GM18858 (cell line): Measurements from ENCODE around the gene TPST2.
"Not testable (repeated sequence)": the region's sequence is repeated elsewhere in the genome, so short reads cannot be mapped to it uniquely, and the experiment has no call there.

Experiments
- ATAC-seq: cut with Tn5 transposase; IDR thresholded peaks from one replicate; pipeline ENCODE4 v1.9.1; 2021; ENCODE audit not compliant: unreplicated experiment

TPST2 gene

DNA sequence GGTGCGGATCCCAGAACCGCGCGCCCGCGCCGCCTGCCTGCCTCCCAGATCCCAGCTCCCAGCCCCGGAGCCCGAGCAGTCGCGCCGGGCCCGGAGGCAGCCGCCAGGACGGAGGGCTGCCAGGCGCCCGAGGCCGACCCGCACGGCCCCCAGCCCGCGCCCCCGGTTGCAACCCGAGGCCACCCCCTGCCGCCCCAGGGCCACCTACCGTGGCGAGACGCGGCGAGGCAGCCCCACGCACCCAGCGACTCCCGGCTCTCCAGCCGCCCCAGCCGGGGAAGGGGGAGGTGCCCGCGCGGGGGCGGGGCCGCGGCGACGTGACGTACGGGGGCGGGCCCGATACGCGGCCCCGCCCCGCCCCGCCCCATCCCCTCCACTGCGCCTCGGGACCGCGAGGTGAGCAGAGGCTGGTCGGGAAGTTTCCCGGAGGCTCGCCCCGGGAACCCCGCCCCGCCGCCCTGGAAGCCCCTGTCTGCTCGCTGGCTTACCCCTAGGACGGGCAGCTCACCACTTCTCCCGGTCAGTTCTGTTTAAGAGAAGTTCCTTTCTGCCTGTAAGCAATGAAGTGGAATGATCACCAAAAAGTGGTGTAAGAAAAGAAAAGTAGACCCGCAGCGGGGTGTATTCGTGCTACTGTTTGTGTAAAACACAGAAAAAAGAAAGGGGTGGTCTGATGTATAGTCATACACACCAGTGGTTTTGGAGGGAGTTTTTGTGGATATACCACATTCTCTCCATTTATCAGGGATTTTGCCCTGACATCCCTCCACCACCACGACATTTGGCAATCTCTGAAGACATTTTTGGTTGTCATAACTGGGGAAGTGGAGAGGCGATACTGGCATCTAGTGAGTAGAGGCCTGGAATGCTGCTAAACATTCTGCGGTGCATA lies at the start of gene TPST2:
Gene TPST2, minus strand, starts transcription at position 288 of the 892 bp plus-strand sequence. CDS start 48,502 bp downstream, outside the sequence.
- ATAC-seq: no peak

DNA sequence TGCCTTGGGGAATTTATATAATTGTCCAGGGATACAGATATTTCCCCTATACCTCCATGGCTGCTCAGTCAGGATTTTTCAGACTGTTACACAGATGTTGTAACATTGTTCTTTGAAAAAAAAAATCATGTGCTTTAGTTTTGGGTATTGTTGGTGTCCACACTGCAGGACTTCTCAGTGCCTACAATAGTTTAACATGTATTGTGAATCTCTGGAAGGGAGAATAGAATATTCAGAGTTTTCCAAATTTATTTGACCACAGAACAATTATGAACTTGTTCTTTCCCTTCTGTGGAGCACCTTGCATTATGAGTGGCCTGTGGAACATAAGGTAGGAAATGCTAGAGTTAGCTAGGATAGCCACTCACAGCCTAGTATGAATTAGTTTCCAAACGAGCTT lies 46.4 kb upstream of the TPST2 start:
- no peak for ATAC-seq

DNA sequence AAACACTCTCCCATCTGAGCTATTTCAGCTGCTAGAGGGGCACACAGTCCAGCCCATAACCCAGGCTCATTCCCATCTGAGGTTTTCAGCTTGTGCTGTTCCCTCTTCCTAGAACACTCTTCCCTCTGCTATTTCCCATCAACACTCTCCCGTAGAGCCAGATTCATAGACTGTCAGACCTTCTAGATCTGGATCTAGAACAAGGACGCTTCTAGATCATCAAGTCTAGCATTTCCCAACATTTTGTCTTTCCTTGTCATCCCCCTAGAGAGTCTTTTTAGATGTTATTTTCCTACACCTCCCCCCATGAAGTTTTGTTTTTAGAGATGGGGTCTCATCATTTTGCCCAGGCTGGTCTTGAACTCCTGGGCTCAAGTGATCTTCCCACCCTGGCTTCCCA lies 45.2 kb upstream of the TPST2 start:
- ATAC-seq: no peak

DNA sequence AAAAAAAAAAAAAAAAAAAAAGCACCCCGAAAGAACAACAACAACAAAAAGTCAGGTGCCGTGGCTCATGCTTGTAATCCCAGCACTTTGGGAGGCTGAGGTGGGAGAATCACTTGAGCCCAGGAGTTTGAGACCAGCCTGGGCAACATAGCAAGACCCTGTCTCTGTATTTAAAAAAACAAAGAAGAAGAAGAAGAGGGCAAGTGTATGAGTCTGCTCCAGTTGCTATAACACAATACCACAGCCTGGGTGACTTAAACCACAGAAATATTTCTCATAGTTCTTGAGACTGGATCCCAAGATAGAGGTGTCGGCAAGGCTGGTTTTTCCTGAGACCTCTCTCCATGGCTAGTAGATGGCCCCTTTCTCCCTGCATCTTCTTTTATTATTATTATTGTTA lies 44.3 kb upstream of the TPST2 start:
- ATAC-seq: no peak

DNA sequence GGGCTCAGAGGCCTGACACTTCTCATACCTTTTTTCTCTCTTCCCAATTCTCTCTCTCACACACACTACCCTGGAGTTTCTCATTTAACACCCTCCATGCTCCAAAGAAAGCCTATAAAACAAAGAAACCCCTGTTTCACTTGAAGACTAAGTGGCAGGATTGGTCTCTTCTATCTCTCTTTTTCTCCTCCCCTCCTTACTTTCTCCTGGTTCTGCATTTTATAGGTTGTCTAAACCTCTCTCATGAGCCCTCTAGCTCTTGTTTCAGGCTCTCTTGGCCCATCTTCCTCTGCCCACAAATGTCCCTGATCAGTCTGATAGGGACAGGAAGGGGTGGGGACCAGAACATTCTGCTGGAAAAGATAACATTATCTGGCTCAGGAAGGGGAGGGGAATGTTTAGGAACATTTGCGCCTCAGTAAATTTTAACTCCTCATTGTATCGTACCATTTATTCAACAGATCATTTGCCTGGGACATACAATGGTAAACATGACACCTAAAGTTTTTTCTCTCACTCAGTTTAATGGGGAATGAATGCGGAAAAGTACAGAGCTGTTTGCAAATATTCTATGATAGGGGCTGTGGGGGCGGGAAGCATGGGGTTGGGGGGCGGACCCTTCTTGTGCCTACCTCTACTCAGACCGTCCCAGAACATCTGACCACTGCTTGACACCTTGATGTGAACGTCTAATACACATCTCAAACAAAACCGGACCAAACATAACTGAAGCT lies 42.7 kb upstream of the TPST2 start:
- ATAC-seq: no peak

DNA sequence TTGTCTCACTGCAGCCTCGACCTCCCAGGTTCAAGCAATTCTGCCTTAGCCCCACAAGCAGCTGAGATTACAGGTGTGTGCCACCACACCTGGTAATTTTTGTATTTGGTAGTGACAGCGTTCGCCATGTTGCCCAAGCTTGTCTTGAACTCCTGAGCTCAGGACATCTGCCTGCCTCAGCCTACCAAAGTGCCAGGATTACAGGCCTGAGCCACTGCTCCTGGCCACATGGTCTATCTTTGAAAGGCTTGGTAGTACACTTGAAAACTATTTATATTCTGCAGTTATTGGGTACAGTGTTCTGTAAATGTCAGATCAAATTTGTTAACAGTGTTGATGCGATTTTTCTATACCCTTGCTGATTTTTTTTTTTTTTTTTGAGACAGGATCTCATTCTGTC lies 41.4 kb upstream of the TPST2 start:
- no peak for ATAC-seq

DNA sequence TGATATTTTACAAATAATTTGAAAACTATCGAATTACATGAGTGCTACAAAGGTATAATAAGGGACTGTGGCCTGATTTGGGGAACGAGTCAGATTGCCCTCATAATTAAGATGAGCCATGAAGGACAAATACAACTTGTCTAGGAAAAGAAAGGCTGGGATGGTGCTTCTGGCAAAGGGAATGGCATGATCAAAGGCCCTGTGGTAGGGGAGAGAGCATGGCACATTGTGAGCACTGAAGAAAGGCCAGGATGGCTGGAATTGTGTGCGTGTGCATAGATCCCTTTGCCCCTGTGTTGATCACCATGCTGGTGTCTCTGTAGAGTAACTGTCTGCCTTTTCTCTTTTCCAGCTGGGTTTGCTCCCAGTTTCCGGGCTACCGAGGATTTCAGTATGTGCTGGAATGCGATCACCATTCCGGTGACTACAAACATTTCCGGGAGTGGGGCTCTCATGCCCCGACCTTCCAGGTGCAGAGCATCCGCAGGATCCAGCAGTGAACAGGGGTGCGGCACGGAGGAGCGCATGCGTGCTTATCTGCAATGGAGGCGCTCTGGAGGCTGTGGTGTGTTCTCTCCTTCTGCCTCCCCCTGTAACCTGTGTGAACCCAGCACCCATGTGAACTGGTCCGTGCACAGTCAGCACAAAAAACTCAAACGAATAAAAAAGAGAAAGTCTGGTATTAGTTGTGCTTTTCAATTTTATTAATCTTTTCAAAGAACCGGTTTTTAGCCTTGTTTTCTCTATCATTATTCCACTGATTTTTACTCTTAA lies 40.2 kb upstream of the TPST2 start:
- no peak for ATAC-seq

DNA sequence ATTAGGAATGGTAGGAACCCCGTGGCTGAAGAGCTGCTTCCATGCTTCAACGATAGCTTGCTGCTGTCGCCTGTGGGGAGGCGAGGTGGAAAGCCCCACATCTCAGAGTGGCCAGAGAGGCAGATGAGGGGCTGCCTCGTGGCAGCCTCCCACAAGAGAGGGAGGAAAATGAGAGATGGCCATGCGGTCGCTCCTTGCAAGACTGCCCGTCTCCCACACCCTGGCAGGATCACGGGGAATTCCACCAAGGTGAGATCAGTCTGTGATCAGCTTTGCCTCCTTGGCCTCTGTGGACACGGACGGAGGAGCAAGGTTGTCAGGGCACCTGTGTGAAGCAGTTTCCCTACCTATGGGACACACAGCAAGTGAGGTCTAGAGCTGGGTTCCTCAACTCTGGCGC lies 34.9 kb upstream of the TPST2 start:
- ATAC-seq: no peak

DNA sequence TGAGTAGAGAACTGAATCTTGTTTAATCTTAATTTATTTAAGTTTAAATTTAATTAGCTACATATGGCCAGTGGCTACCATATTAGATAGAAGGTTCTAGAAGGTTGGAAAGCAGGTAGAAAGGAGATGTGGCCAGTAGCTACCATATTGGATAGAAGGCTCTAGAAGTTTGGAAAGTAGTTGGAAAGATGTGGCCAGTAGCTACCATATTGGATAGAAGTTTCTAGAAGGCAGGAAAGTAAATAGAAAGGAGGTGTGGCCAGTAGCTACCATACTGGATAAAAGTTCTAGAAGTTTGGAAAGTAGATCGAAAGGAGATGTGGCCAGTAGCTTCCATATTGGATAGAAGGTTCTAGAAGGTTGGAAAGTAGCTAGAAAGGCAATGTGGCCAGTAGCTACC lies 34.1 kb upstream of the TPST2 start:
- ATAC-seq: no peak

DNA sequence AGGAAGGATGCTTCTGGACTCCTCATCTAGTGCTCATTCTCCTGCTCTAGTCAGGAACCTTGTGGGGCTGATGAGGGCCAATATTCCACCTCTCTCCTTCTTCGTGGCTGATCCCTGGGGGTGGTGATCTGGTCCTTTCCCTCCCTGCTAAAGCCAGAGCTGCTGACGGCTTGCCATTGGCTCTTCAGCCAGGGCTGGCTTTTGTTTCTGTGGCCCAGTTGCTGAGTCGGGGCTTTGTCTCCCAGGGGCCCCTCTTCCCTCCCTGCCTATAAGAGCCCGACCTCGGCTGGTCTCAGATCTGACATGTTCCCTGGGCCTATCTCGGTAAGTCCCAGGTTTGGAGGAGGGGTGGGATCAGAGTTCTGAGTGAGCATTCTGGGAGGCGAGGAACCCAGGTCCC lies 31.7 kb upstream of the TPST2 start, which contains the start of gene CRYBA4:
Gene CRYBA4, plus strand, starts transcription at position 301 of the 400 bp plus-strand sequence. CDS start 634 bp downstream, outside the sequence.
- no peak for ATAC-seq

DNA sequence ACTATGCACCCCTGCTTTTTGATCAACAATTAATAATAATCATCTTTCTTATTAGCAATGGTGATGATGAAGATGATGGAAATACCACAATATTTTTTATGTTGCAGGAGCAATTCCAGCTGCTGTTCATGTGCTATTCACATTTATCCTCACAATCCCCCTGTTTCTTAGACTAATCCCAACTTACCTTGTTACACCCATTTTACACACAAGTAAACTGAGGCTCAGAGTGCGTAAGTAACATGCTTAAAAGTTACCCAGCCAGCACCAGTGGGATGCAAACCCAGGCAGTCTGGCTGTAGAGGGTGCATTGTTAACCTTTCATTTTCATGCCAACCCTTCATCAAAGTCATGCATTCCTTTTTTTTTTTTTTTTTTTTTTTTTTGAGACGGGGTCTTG lies 30.3 kb upstream of the TPST2 start:
- no peak for ATAC-seq

DNA sequence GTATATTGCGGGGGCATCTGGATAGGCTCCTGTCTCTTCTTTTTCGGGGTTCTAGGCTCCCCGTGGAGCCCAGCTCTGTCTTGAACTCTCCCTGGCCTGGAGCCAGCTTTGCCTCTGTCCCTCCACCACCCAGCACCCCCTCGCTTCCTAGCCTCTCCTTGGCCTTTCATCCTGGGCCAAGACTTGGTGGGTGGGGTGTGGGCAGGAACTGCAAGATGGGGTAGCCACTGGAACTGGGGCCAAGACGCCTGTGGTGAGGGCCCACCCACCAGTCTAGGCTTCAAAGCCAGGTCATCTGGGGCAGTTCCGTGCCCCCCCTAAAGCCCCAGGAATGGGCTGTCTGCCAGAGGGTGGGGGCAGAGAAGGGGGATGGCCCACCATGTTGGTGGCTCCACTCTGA lies 29.6 kb upstream of the TPST2 start:
- no peak for ATAC-seq

DNA sequence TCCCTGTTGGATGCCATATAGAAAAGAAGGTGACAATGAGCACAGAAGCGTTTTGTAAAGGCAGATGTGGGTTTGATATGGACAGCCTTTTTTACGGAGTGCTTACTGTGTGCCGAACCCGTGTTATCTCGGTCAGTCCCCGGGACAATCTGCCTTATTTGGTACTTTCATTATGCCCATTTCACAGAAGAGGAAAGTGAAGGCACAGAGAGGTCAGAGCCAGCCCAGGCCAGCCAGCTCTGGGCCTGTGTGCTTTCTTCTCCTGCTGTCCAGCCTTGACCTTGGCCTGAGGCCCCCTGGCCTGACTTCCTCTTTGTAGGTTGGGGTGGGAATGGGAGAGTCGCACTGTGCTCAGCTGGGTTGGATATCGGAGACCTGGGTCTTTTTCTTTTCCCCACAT lies 28.5 kb upstream of the TPST2 start:
- ATAC-seq: no peak

DNA sequence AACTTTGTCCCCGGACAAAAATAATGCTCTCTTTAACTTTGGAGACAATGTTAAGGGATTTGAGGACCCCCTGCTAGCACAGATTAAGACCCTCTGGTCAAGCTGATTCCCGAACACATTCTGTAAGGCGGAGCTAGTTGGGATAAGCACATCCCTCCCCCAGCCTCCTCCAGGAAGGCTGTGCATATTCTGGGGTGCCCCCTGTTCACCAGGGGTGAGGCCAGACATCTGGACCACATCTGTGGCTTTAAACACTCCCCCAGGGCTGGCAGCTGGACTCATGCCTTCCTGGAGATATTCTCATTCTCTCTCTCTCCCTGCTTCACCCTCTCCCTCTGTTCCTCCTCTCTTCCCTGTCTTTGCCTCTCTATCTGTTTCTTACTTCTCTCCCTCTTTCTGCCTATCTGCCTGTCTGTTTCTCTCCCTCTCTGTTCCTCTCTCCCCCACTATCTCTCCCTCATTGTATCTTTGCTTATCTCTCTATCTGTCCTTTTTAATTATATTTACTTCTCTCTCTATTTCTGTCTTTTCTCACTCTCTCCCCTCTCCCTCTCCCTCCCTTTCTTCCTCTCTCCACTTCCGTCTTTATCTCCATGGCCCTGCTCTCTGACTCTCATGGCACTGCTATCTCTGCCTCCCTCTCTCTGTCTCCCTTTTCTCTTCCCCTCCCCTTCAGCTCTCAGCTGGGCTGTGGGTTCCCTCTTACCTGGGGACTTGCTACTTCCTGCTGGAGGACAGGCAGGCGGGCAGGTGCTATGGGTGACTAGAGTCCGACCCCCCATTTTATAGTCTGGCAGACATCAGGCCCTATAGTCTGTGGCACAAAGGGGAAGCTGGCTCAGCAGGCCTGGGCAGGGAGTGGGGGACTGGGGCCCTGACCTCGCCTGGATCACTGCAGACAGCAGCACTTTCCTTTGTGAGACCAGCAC lies 27.6 kb upstream of the TPST2 start, which contains the start of gene CRYBB1:
Gene CRYBB1, minus strand, starts transcription at position 757 of the 929 bp plus-strand sequence. CDS start 1,708 bp downstream, outside the sequence.
- ATAC-seq: no peak

DNA sequence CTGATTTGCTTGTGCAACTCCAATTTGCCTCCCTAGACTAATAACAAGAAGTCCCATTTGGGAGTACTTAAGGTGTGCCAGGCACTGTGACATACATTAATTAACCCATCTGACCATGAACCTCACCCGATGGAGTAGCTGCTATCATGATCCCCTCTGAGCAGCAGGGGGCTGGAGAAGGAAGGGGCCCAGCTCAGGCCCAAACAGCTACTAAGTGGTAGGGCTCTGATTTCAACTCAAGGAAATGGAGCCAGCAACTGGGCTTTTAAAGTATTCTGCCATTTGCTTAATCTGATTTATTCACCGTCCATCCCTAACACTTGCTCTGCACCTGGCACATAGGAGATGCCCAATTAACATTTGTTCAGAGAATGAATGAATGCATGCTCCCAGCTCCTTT lies 26.7 kb upstream of the TPST2 start:
- ATAC-seq: no peak

DNA sequence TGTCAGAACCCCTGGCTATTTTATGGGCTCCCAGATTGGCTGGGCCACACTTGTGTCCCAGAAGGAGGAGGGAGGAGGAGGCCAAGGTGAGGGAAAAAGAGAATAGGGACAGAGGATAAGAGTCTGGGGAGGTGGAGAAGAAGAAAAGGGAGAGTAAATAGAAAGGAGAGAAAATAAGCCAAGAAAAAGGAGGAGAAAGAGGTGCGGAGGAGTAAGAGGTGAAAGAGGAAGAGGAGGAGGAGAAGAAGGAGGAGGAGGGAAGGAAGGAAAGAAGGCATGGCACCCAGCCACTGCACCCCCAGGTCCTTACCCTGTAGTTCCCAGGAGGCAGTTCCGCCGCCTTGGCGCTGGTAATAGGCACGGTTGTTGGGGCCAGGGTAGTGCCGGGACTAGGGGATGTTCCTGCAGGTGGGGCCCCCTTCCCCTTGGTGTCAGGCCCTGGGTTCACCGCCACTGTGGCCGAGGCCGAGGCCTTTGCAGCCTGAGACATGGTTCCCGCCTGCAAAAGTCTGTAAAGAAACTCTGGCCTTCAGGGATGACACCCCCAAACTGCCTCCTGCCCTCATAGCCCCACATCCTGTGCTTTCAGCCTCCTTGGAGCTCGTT lies 26.0 kb upstream of the TPST2 start:
- ATAC-seq: no peak

DNA sequence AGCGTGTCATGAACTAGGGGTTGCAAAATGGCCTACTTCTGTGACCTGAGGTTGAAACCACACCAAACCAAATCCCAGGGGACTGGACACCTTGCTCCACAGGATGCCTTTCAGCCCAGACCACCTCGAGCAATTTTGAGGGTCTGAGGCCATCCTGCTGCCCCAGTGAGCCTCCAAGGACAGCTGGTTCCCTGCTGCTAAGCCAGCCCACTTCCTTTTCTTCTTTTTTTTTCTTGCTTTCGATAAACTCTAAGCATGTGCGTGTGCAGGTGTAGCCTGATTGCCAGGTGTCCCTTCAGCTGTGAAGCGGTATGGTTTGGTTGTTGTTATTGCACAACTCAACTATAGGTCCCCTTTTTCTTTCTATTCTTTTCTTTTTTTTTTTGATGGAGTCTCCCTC lies 25.2 kb upstream of the TPST2 start:
- ATAC-seq: no peak

DNA sequence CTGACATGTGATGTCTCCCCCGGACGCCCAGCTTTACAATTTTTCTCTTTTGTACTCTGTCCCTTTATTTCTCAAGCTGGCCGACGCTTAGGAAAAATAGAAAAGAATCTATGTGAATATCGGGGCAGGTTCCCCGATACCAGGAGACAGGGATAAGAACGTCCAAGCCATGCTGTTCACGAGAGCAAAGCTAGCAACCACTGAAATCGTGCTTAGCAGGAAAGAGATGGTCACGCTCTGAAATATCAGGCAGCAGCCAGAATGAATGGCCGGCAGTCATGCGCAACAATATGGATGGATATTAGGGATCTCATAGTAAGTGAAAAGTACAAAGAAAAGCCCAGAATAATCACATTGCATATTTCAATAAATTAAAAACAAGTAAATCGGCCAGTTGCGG lies 24.4 kb upstream of the TPST2 start:
- ATAC-seq: no peak

DNA sequence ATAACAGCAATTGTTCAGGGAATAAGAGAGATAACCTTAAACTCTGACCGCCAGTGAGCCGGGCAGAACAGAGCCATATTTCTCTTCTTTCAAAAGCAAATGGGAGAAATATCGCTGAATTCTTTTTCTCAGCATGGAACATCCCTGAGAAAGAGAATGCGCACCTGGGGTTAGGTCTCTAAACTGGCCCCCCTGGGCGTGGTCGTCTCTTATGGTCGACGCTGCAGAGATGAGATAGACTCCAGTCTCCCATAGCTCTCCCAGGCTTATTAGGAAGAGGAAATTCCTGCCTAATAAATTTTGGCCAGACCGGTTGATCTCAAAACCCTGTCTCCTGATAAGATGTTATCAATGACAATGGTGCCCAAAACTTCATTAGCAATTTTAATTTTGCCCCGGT lies 23.8 kb upstream of the TPST2 start:
- not testable (repeated sequence) for ATAC-seq

DNA sequence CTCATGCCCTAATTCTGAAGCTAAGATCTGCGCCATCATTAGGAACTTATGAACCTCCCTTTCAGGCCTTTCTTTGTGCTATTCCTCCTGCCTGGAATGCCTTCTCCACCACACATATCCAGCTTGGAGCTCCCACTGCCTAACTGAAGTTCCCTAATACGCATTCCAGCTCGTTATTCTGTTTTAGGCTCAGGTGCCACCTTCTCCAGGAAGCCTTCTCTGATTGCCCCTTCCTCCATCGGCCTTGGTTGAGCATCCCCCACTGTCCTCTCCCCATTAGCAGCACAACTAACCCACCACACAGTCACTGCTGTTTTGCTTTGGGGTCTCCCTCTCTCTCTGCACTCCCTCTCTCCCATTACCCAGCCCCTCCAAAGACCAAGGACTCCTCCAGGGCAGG lies 22.7 kb upstream of the TPST2 start:
- ATAC-seq: no peak
